ENCODE measurements around the gene DRD3.

DRD3 gene

DNA sequence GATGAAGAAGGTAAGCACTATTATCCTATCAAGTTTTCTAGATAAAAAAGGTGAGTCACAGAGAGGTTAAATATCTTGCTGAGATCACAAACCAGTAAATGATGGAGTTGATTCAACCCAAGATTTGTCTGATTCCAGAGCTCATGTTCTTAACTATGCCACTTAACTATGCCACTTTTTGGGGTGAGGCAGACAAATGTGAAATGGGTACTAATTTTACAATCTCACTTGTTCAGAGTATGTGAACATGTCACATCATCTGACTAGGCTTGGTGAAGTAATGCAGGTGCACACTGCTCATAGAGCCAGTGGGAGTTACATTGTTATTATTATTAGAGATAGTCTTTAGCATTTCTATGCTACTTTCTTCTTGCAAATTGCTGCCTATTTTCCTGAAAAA lies 2.0 kb downstream of the DRD3 start:
- DNase-seq, result no peak

DNA sequence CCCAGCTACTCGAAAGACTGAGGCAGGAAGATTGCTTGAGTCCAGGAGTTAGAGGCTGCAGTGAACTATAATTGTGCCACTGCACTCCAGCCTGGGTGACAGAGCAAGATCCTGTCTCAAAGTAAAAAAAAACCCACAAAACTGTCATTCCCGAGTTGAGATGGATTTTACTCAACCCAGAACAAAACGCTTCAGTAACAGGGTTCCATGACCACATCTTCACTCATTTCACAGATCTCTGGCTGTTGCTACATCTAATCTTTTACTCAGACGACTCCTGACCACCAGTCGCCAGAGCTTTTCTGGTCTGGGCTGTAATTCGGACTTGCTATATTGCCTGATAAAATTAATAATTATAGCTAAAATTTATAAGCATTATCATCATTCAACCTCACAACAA lies 2.4 kb downstream of the DRD3 start:
- DNase-seq, result no peak

DNA sequence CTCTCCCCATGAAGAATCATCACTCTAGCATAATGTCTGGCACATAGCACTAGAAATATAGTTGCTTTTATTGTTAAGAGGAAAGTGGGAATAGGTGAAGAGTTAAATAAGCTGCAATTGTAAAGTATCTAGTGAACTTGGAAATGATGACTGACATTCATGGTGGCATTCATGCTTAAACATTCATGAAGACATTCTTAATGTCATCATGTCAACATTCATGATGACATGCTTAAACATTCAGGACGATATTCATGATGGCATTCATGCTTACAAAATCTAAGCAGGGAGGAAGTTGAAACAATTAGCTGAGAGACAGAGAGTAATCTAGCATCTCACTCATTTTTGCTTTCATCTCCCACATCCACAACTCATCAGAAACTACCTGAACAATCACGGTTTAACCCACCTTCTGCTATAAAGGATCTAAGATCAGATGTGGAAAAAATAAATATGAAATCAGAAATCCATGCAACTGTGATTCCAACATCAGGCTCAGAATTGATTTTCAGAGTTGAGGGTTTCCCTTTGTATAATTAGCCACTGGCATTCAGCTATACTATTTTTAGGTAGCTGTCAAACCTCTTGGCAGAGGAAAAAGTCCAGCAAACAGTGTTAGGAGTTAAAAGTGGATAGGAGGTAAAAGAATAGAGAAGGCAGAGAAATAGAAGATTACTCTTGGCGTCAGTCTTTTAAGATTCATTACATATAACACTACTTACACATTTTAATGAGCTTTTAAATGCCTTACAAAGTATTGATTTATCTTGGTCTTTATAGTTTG lies 3.5 kb downstream of the DRD3 start:
- no peak for DNase-seq

DNA sequence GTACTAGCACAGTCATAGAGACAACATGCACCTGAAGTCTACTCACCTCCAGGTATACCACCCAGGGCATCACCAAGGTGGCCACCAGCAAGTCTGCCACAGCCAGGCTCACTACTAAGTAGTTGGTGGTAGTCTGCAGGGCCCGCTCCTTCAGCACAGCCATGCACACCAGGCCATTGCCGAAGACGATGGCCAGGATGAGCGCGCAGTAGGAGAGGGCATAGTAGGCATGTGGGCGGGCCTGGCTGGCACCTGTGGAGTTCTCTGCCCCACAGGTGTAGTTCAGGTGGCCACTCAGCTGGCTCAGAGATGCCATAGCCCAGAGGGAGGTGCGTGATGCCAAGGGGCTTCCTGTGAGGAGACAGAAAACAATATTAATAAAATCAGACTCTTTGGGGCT lies 7.2 kb downstream of the DRD3 start:
- DNase-seq, result no peak

DNA sequence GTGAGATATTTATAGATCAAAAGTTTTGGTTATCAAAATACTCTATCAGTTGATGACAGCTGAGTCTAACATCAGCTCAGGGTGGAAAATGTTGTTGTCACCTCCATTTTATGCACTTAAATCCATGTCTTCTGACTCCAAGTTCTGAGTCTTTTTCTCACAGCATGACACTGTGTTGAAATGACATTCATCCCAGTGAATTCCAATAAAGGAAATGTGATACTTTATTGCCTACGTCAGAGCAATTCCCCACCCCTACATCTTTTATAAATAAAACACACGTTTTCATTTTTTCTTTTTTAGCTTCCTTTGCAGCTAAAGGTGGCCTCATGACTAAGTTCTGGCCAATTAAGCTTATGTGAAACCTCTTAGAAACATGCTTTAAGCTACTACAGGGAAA lies 10.7 kb downstream of the DRD3 start:
- DNase-seq, result no peak

DNA sequence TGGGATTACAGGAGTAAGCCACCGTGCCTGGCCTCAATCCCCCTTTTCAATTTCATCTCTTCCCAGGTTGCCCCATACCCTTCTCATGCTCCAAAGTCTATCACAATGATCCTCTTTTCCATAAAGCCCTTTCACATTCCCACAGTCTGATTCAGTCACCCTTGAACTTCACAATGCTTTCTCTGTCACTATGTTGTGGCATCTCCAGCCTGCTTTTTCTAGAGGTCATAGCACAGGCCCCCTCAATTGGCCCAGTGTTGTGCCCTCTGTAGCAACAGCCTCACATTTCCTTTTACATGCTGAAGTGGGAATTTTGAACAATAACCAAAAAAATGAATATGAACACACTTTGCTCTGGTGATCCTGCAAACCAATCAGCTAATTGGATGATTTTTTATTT lies 21.5 kb downstream of the DRD3 start:
- DNase-seq, result no peak

DNA sequence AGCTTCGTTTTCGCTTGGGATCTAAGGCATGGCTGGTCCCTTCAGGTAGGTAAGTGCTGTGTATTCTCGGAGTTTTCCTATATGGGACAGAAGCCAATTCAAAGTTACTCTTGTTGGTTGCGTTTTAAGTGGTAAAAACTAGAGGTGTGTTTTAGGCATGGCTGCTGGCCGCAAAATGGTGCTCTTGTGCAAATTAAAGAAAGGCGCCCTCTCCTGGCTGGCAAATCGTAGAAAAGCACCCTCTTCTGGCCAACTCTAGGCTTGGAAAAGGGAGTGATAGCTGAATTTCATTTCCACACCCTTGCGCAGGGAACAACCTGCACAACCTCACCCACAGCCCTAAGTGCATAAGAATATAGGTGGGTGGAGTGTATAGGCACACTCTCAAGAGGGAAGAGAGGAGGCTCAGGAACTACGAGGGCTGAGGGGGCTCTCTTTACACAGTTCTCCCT lies 23.5 kb downstream of the DRD3 start:
- DNase-seq, result peak; percentile 32

DNA sequence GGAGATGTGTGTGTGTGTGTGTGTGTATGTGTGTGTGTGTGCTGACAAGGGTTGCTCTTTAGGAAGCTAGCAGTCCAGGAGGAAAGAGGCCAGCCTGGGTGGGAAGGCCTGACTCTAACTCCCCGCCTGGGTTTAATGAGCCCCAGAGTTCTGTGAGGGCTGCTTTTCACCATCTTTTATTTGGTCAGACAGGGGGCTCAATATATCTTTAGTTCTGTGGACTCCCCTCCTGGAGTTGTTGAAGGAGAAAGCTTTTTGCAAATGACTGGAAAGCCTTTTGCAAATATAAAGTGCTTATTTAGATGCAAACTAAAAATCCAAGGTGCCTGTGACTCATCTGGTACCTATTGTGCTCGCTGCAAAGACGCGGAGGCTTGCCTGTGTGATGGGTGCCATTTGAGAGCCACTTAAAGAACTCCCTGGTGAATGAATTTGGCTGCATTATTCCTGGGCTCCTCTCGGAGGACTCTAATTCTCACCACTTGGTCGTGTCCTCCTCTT lies 24.5 kb downstream of the DRD3 start:
- DNase-seq, result peak; percentile 88

DNA sequence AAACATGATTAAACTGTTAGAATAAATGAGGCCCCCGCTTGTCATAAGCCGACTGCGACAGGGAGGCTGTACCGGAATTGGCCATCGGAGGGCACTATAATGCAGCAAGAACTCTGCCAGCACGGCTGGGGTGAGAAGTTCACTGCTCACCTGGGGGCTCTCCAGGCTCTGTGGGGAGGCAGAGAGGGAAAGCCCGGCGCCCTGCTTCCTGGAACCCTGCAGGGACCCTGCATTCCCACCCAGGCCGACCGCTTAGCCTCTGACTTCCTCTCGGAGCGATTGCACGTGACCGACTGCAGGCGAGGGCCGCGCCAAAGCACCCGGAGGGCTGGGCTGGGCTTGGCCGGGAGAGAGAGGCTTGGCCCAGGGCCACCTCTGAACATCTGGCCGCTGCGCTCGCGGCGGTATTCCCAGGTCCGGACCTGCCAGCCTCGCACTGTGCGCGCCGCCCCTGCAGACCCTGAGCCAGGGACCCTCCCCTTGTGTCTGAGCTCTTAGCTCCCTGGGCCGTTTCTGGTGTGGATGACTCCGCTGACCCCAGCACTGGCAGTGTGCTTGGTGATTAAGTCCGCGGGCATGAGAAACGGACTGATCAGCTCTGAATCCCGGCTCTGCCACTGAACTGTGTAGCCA lies 26.2 kb downstream of the DRD3 start:
- DNase-seq, result peak; percentile 81

DNA sequence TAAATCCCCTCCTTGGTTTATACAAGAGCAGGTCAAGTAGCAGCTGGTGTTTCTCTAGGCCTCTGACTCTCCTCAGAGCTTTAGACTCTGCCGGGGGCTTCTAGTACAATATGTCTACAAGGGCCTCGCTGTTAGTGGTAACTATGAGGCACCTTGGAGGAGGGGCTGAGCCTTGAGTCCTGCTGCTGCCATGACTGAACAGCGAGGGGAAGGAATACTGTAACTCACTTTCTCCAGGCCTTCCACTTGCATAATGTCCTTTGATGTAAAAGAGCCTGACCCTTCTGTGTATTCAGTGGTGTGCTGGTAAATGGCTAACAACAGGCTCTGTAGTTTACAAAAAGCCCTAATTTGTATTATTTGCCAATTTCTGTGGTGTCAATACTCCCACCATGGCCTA lies 27.8 kb downstream of the DRD3 start:
- DNase-seq, result no peak

DNA sequence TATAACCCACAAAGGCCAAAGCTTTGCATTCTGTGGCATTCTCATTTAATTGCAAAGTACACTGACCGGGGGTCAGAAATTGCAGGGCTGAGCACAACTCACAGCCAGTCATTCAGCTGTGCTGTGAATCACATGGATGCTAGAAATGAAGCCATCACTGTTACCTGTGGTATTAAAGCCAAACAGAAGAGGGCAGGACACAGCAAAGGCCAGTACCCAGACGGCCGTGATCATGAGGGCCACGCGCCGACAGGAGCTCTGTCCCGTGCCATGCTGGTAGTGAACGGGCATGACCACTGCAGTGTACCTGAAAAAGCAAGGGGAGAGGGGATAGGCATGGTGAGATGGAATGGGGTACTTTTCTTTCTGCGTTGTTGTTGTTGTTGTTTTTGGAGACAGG lies 31.6 kb downstream of the DRD3 start:
- DNase-seq, result no peak

DNA sequence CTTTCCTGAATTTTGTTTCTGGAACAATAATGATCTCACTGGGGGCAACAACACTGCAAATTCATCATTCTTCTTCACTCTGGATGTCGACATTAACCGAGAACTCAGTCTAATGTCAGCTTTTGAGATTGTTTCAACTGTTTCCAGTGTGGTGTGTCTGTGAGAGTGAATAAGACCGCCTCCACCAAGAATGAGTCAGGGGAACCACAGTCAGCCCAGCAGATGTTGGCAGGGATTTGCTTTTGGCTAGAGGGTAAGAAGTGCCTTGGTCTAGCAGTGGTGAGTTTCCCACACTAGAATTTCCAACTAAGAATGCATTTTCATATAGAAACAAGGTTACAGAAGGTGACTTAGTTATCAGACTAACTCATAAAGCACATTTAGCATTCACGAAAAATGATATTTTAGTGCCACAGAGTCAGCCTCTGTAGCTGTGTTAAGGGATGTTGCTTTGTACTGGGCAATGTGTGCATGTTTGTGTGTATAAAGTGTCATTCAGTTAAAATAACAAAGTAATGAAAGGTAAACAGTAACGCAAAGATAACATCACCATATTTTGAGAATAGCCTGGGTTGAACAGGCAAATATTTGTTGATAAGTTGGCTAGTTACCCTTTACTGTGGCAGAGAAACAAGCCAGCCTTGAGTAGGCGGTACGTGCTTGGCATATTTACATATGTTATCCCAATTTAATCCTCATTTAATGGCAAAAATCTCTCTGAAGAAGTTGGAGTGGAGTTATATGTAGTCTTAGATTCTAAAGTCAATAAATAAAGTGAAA lies 33.8 kb downstream of the DRD3 start:
- DNase-seq, result no peak

DNA sequence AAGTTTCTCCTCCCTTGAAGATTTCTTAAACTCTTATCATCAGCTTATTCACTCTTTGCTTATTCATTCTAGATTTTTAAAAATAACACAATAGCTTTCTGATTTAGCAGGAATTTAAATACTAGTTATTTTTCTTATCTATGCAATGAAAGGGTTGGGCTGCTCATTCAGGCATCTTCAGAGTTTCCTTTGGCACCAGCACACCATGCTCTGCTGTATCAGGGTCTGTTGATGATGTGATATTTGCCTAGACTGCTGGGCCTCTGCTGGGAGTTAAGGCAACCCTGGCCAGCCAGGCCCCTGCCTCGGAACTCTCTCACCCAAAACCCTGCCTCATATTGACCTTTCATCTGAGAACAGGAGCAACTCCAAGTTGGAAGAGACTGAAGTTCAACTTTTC lies 35.0 kb downstream of the DRD3 start:
- no peak for DNase-seq

DNA sequence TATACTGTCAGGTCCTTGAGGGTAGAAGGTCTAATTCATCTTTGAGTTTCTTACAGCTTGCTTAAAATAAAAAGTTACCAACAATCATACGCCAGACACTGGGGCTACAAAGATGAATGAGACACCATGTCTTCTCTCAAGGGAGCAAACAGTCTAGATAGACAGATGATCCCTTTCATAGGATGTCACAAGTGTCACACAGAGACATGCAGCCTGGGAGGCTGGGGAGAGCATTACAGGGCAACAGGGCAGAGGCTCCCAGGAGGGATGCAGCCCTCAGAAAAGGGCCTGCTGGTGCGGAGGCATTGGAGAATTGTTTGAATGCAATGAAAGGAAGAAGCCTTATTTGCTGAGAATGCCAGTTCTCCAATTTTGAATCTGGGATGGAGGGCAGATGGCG lies 39.0 kb downstream of the DRD3 start:
- DNase-seq, result no peak

DNA sequence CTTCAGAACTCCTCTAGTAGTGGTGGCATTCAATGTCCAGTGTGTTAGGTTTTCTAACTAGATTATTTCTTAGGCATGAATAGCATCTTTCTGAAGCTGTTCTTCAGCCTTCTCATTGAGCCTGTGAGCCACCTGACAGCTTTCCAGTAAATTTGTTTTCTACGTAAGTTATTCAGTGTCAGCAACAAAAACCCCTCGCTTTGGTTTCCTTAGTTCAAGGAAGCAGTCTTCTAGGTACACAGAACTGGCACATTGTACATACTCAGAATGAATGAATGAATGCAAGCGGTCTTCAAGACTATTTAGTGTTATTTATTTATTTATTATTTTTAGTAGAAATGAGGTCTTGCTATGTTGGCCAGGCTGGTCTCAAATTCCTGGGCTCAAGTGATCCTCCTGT lies 44.9 kb downstream of the DRD3 start:
- no peak for DNase-seq

DNA sequence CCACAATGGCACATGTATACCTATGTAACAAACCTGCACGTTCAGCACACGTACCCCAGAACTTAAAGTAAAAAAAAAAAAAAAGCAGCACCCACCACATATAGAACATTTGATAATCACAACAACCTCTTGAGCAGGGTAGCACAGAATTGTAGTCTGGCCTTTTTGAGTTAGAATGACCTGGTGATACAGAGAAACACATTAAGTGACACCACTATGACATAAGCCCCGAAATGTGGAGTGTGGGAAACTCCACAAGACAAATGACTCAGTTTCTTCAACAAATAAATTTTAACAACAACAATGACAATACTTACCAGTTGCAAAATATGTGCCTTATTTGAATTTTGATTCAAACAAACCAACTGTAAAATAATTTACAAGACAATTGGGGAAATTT lies 46.4 kb downstream of the DRD3 start:
- DNase-seq, result no peak

DNA sequence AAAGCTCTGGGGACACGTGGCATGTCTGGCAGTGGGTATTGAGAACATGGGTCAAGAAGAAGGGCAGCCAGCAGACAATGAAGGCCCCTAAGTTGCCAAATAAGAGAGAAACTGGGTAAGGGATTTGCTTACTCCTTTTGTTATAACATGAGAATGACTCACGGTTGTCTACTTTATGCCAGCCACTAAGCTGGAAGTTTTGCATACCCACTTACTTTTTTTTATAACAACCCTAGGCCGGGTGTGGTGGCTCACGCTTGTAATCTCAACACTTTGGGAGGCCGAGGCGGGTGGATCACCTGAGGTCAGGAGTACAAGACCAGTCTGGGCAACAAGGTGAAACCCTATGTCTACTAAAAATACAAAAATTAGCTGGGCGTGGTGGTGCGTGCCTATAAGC lies 50.0 kb downstream of the DRD3 start:
- DNase-seq, result no peak

DNA sequence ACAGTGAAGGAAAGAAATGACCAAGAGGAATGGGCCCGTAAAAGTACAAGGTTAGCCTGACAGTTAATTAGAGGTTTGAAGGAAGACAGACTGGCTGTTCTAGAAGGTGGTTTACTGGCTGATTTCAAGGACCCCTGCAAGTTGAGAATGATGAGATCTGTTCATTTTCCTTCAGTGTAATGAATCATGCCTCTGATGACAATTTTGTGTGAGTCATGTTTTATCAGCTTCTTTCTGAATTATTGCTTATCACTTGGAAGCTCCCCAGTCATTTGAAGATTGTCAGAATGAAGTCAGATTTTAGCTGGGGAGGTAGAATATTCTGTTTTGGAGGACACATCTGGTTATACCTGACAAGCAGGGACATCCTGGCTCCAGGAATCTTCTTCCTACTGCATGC lies 50.6 kb downstream of the DRD3 start:
- no peak for DNase-seq

DNA sequence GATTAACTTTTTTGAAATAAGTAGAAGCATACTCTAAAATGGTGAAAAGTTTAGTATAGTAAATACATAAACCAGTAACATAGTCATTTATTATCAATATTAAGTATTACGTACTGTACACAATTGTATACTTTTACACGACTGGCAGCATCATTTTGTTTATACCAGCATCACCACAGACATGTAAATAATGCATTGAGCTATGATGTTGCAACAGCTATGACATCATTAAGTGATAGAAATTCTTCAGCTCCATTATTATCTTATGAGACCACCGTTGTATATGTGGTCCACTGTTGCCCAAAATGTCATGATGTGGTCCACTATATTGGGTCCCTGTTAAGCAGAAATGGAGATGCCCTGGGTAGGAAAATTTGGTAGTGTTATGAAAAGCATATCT lies 51.3 kb downstream of the DRD3 start:
- DNase-seq, result no peak

DNA sequence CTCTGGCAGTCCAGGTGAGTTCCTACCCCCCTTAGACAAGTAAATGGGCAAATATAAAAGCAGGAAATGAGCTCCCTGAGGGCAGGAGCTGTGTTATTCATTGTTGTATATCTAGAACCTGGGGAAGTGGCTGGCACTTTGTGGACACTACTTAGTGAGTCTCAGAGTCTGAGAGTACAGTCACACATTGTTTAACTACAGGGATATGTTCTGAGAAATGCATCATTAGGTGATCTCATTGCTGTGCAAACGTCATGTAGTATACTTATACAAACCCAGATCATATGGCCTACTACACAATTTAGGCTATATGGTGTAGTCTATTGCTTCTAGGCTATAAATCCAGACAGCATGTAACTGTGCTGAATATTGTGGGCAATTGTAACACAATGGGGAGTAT lies 52.4 kb downstream of the DRD3 start:
- DNase-seq, result no peak

DNA sequence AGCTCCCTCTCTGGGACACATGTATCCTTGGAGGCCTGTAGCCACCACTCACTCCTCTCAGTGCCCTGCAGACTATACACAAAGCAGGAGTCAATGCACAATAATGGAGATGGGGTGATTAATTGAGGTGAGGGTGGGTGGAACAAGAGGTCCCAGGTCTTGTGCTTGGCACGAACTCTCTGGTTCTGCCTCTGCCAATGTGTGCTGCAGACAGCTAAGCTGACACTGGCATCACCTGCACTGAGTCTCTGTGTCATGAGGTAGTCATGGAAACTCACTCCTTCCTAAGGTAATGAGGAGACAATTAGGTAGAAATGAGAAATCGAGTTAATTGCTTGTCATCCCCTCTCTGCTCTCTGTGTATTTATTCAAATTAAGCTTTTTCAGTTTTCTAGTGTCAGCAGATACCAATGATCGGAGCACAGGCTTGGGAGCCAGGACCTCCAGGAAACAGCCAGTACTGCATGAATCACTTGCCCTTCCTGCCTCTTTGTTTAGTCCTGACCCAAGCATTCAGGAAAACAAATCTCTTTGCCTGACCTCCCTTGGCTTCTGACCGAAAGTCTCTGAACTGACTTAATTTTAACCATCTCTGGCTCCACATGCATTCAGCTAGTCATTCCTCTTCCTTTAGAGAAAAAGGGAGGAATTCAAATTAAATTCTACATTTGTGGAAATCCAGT lies 56.7 kb downstream of the DRD3 start:
- DNase-seq, result peak; percentile 84

DNA sequence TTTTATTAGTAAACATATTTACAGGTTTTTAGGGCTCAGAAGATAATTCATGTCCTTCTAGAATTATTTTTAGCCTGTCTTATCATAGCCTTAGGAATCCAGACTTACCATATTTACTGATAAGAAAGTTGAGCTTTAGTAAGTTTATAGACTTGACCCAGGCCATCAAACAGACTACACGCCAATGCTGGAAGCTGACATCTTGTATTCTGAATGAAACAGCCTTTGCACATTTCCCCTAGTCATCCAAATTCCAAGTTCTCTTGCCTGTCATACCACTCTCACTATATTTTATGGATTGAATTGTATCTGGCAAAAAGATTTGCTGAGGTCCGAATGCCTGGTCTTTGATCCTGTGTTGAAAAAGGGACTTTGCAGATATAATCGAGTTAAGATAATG lies 58.6 kb downstream of the DRD3 start:
- no peak for DNase-seq

DNA sequence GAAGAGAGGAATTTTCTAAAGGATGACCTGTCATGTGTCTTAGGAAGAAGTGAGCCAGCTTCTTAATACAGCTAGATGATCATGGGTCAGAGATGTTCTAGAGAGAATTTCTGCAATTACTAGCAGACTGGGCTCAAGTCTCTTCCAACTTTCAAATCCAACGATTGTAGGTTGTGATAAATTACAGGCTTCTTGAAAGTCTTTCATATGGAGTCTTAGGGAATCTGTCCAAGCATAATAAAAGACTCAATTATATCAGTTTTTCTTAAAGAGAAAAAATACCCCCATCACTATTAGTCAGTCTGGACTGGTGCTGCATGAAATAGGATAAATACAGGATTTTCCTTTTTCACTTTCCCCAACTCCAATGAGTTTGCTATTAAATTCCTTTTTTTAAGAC lies 59.1 kb downstream of the DRD3 start:
- no peak for DNase-seq
